Measurements from ENCODE around the gene ZSCAN31.

- no peak for TF ChIP-seq POLR2A (IDR thresholded peaks at IDR 0.05; ENCODE audit: low read length)
- TF ChIP-seq USF2 (IDR thresholded peaks at IDR 0.05) = no peak
- no peak for TF ChIP-seq JUNB (IDR thresholded peaks at IDR 0.05)
- TF ChIP-seq, protein P1, sequence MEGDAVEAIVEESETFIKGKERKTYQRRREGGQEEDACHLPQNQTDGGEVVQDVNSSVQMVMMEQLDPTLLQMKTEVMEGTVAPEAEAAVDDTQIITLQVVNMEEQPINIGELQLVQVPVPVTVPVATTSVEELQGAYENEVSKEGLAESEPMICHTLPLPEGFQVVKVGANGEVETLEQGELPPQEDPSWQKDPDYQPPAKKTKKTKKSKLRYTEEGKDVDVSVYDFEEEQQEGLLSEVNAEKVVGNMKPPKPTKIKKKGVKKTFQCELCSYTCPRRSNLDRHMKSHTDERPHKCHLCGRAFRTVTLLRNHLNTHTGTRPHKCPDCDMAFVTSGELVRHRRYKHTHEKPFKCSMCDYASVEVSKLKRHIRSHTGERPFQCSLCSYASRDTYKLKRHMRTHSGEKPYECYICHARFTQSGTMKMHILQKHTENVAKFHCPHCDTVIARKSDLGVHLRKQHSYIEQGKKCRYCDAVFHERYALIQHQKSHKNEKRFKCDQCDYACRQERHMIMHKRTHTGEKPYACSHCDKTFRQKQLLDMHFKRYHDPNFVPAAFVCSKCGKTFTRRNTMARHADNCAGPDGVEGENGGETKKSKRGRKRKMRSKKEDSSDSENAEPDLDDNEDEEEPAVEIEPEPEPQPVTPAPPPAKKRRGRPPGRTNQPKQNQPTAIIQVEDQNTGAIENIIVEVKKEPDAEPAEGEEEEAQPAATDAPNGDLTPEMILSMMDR (IDR thresholded peaks at IDR 0.05) = no peak
- no peak for TF ChIP-seq ESRRA (IDR thresholded peaks at IDR 0.05; ENCODE audit: borderline replicate concordance, low read length)
- TF ChIP-seq MAZ (IDR thresholded peaks at IDR 0.05; ENCODE audit: borderline replicate concordance, low read depth, low read length) = no peak
- no peak for TF ChIP-seq CEBPB (IDR thresholded peaks at IDR 0.05)
These were observed 2.9 kb downstream of the ZSCAN31 start for GRCh38 chr6:28333047-28333446.
